Muscle of leg (tissue), 16 donors: ENCODE results near the gene IFRD1. TPM values are rescaled to one million over a fixed set of nuclear protein-coding genes. Genes with fewer than 3 reads are reported as not detected.
A peak's percentile ranks its signal among the peaks of the same experiment; 100 is the strongest.

Experiments
- DNase-seq: peaks from one replicate; pipeline ENCODE4 v3.0.0; 2013
- H3K27ac ChIP-seq: one replicate; pipeline ENCODE4 v1.5.1; 2013; ENCODE audit warnings: mild to moderate bottlenecking, low read length, control low read depth
- H3K27me3 ChIP-seq: one replicate; pipeline ENCODE4 v1.6.1; 2013; ENCODE audit warnings: low read length; ENCODE audit not compliant: control insufficient read depth, insufficient read depth
- H3K36me3 ChIP-seq: one replicate; pipeline ENCODE4 v1.6.1; 2013; ENCODE audit warnings: low read length; ENCODE audit not compliant: control insufficient read depth, insufficient read depth
- H3K4me1 ChIP-seq: one replicate; pipeline ENCODE4 v1.6.1; 2013; ENCODE audit warnings: low read length; ENCODE audit not compliant: control insufficient read depth, insufficient read depth
- H3K4me3 ChIP-seq: one replicate; pipeline ENCODE4 v1.5.1; 2013; ENCODE audit warnings: low read length, control low read depth
- H3K9me3 ChIP-seq: replicated peaks from 2 replicates; pipeline ENCODE4 v1.6.1; 2013; ENCODE audit warnings: low read depth, low read length; ENCODE audit not compliant: control insufficient read depth
- WGBS: methylation state at CpG from one replicate; pipeline ENCODE4 v1.1.5; 2013; ENCODE audit warnings: missing lambda C conversion rate; ENCODE audit not compliant: insufficient coverage; 5-methylcytosine and 5-hydroxymethylcytosine counted together
- long read RNA-seq, 11 donors: transcript quantifications; one replicate each; lab custom pipeline, GENCODE V29; 2026
- polyA plus RNA-seq, 8 donors: library from polyadenylated mRNA; unstranded; fragments of 120-200 nt; gene quantifications; one replicate each; pipeline versions ENCODE4 v1.2.1 to v1.2.3, GENCODE V29; 2013; ENCODE audit warnings: inconsistent platforms in 1 of 8, low replicate concordance in 1 of 8; ENCODE audit not compliant: insufficient read length in 8 of 8, insufficient read depth in 1 of 8
- total RNA-seq: library from RNA; stranded (reverse); fragments of 120-200 nt; gene quantifications from one replicate; pipeline ENCODE4 v1.2.4, GENCODE V29; 2013

IFRD1 gene, protein sequence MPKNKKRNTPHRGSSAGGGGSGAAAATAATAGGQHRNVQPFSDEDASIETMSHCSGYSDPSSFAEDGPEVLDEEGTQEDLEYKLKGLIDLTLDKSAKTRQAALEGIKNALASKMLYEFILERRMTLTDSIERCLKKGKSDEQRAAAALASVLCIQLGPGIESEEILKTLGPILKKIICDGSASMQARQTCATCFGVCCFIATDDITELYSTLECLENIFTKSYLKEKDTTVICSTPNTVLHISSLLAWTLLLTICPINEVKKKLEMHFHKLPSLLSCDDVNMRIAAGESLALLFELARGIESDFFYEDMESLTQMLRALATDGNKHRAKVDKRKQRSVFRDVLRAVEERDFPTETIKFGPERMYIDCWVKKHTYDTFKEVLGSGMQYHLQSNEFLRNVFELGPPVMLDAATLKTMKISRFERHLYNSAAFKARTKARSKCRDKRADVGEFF
- total RNA-seq (27.0 TPM), polyA plus RNA-seq (10 to 100 TPM; 21.2 to 28.7 (median 24.4) TPM)
- long read RNA-seq, donor 1, partial matches to known transcripts: 16 of 17 reads
- long read RNA-seq, donor 1, other reads (novel, unspliced or antisense): 0 of 17 reads
- long read RNA-seq, donor 2: 0 reads
- long read RNA-seq, donor 3, partial matches to known transcripts: 11 of 17 reads
- long read RNA-seq, donor 3, other reads (novel, unspliced or antisense): 0 of 17 reads
- long read RNA-seq, donor 4, transcript IFRD1-202 (12 exons, 2,290 nt): major isoform, 7 of 8 reads
- long read RNA-seq, donor 4, partial matches to known transcripts: 0 of 8 reads
- long read RNA-seq, donor 4, other reads (novel, unspliced or antisense): 0 of 8 reads
- long read RNA-seq, donor 5, transcript IFRD1-202 (12 exons, 2,290 nt): major isoform, 17 of 46 reads
- long read RNA-seq, donor 5, partial matches to known transcripts: 28 of 46 reads
- long read RNA-seq, donor 5, other reads (novel, unspliced or antisense): 0 of 46 reads
- long read RNA-seq, donor 6, transcript IFRD1-202 (12 exons, 2,290 nt): major isoform, 18 of 26 reads
- long read RNA-seq, donor 6, partial matches to known transcripts: 8 of 26 reads
- long read RNA-seq, donor 6, other reads (novel, unspliced or antisense): 0 of 26 reads
- long read RNA-seq, donor 7, transcript IFRD1-202 (12 exons, 2,290 nt): major isoform, 14 of 37 reads
- long read RNA-seq, donor 7, partial matches to known transcripts: 20 of 37 reads
- long read RNA-seq, donor 7, other reads (novel, unspliced or antisense): 0 of 37 reads
- long read RNA-seq, donor 8, partial matches to known transcripts: 5 of 10 reads
- long read RNA-seq, donor 8, other reads (novel, unspliced or antisense): 0 of 10 reads
- long read RNA-seq, donor 9, transcript IFRD1-202 (12 exons, 2,290 nt): major isoform, 7 of 23 reads
- long read RNA-seq, donor 9, partial matches to known transcripts: 16 of 23 reads
- long read RNA-seq, donor 9, other reads (novel, unspliced or antisense): 0 of 23 reads
- long read RNA-seq, donor 10, partial matches to known transcripts: 13 of 22 reads
- long read RNA-seq, donor 10, other reads (novel, unspliced or antisense): 5 of 22 reads
- long read RNA-seq, donor 11, transcript IFRD1-202 (12 exons, 2,290 nt): major isoform, 5 of 18 reads
- long read RNA-seq, donor 11, partial matches to known transcripts: 11 of 18 reads
- long read RNA-seq, donor 11, other reads (novel, unspliced or antisense): 0 of 18 reads

DNA sequence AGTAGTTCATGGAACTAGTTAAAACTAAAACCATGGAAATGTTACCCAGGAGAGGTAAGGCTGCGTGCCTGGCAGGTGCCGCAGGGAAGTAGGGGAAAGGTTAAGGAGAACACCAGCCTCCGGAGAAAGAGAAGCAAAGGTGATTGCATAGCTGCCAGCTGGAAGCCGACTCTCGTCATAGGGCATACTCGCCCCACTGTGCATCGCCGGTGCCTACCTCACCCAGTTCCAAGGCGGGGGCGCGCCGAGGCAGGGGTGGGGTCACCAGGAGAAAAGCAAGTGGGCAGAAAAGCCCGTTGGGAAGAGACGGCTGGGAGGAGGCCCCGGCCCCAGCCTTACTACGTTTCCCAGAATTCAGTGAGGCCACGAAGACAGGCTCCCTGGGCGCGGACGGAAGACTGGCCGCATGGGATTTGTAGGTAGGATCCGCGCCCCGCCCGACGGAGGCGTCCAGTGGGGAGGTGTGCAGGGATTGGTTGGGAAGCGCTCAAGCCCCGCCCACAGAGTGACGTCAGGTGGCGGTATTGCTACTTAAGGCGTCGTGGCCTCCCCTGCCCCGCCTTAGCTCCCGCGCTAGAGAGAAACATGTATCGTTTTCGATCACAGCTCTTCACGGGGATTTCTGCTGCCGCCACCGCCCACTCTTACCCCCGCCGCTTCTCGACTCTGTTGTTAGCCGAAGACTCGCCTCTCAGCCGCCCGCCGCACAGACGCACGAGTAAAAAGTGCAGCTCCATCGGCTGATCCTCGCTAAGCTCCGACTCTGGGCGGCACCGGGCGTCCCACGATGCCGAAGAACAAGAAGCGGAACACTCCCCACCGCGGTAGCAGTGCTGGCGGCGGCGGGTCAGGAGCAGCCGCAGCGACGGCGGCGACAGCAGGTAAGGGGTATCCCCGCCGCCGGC is at the start of gene IFRD1:
Gene IFRD1 (plus strand): TSS at position 559 of the 905 bp plus-strand sequence. CDS start 229 bp downstream, at position 788.
- Histone ChIP-seq H3K9me3 (no peaks in the 10 kb centered on the region), H3K27ac (peak within 1 kb of the TSS; percentile 99), H3K36me3 (no peaks in the 10 kb centered on the region), H3K4me1 (peaks cover 9% of the 10 kb centered on the region), H3K27me3 (no peaks in the 10 kb centered on the region), H3K4me3 (peak within 1 kb of the TSS; percentile 99)
- peak; percentile 99 for DNase-seq
- WGBS: 0% methylated on average over 71 of the region's 73 CpGs

DNA sequence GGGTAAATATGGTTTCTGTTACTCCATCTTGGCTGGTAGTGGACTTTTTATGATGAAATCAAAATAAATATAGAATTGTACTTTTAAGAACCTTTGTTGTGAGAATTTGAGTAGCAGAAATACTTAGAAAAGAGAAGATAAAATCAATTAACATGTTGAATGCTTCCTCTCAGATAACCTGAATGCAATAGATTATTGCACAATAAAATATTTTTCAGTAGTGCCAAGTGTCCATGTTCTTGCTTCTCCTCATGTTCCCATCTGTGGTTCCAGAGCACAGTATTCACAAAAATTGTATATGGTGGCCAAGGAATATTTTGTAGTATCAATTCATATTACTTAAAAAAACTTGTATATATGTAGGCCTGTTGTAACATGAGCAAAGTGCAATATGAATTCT is 45.9 kb upstream of the IFRD1 start:
- Histone ChIP-seq H3K4me1 (no peaks in the 10 kb centered on the region), H3K9me3 (no peaks in the 10 kb centered on the region), H3K36me3 (no peaks in the 10 kb centered on the region), H3K27me3 (no peaks in the 10 kb centered on the region), H3K27ac (no peak overlapping the region), H3K4me3 (no peak overlapping the region)
- DNase-seq: no peak

DNA sequence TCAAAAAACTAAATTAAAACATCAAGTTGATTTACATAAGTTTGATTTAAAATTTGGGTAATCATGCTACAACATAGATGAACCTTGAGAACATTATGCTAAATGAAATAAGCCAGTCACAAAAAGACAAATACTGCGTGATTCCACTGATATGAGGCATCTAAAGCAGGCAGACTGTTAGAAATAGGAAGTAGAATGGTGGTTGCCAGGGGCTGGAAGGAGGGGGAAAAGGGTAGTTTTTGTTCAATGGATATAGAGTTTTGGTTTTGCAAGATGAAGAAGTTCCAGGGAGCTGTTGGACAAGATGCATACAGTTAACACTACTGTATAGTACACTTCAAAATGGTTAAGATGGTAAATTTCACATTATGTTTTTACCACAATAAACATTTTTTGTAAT is 45.0 kb upstream of the IFRD1 start:
- Histone ChIP-seq H3K4me3 (no peak overlapping the region), H3K27ac (no peak overlapping the region), H3K4me1 (no peaks in the 10 kb centered on the region), H3K9me3 (no peaks in the 10 kb centered on the region), H3K27me3 (no peaks in the 10 kb centered on the region), H3K36me3 (no peaks in the 10 kb centered on the region)
- WGBS: no CpG with 5 or more reads among the region's 1 CpG
- no peak for DNase-seq

DNA sequence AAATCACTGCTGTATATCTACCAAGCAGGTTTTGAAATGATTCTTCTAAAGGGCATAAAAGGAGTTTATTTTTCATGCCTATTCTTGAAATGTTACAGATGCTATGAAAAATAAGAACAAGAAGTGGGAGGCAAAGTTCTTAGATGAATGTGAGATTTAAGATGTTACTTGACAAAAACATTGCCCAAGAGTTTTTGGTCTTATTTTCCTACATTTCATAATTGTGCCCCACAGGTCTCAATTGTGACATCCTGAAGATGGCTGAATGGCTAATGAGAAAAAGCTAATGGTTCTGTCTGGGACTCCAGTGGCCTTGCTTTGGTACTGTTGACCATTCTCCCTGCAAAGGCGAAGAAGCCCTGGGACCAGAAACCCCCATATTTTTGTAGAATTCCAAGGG is 43.0 kb upstream of the IFRD1 start:
- Histone ChIP-seq H3K9me3 (no peaks in the 10 kb centered on the region), H3K36me3 (no peaks in the 10 kb centered on the region), H3K27ac (no peak overlapping the region), H3K27me3 (no peaks in the 10 kb centered on the region), H3K4me1 (no peaks in the 10 kb centered on the region), H3K4me3 (no peak overlapping the region)
- no CpG with 5 or more reads among the region's 1 CpG for WGBS
- DNase-seq: no peak

DNA sequence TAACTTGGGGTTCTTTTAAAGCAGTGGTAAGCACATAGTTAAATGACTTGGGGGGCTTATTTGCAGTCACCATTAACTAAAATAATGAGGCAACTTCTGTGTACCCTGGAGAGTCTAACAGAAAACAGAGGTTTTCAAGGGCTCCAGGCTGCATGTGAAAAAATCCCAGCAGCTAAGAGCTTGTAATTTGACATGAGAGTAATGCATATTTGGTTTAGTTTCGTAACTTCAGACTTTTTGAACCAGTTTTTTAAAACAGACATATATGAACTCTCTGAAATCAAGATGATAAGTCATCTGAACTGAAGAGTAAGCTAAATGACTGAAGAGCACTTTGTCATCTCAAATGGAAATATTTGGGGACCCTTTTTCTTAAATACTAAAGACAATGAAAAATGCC is 40.2 kb upstream of the IFRD1 start:
- no peak overlapping the region for H3K4me3 ChIP-seq
- no peak overlapping the region for H3K27ac ChIP-seq
- no CpG with 5 or more reads among the region's 1 CpG for WGBS

DNA sequence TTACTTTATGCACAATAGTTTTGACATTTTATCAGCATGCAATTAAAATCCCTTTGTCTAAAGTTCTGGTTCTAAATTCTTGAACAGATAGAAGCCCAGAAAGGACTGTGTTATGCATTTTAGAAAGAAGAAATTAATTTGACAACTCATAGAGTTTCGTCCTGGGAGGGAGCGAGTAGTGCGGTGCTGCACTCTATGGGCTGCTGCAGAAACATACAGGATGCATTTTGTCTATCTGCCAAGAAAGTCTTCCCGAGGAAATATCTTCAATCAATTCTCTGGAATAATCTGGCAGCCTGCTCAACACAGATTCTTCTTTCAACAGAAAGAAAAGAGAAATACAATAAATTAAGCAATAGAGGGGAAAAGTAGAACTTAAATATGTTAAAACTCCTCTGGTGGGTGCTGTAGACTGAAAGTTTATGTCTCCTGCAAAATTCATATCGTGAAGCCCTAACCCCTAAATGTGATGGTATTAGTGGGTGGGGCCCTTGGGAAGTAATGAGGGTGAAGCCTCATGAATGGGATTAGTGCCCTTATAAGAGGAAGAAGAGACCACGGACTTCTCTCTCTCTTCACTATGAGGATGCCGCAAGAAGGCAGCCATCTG is 39.0 kb upstream of the IFRD1 start:
- DNase-seq: peak; percentile 77
- Histone ChIP-seq H3K36me3 (no peaks in the 10 kb centered on the region), H3K4me3 (no peak overlapping the region), H3K27ac (no peak overlapping the region), H3K27me3 (no peaks in the 10 kb centered on the region), H3K9me3 (no peaks in the 10 kb centered on the region), H3K4me1 (no peaks in the 10 kb centered on the region)
- WGBS: no CpG with 5 or more reads among the region's 7 CpGs

More for the DNA sequence above, 40.2 kb upstream of the IFRD1 start:
- Histone ChIP-seq H3K4me1 (no peaks in the 10 kb centered on the region), H3K27me3 (no peaks in the 10 kb centered on the region), H3K9me3 (no peaks in the 10 kb centered on the region), H3K36me3 (no peaks in the 10 kb centered on the region)
- DNase-seq: no peak

DNA sequence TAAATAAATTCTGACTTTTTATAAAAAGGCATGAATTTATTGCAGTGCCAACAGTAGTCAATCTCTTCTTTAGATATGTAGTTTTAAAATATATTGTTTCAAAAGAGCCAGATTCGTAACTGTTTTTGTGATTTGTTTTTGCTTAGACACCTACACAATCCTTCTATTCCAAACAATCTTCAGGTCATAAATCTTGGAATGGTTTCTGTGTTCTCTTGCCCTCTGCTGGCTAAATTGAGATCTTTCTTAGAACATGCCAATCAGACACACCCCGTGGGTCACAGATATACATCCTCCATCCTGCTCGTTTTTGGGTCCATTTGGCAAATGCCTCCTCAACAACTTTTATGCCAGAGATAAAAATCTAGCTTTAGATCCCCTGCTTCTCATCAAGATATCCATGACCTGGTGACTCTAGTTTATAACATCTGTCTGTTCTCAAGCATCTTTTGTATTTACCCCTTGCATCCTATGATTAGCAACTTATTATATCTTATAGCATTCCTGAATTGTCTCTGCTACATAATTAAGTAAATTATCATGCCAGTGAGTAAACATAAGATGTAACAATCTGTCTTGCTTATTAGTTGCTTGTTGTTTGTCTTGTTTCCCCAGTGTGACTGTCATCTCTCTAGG is 35.3 kb upstream of the IFRD1 start:
- 0% methylated on average over 1 of the region's 3 CpGs for WGBS
- no peaks in the 10 kb centered on the region for H3K27me3 ChIP-seq
- peak; percentile 30 for DNase-seq

DNA sequence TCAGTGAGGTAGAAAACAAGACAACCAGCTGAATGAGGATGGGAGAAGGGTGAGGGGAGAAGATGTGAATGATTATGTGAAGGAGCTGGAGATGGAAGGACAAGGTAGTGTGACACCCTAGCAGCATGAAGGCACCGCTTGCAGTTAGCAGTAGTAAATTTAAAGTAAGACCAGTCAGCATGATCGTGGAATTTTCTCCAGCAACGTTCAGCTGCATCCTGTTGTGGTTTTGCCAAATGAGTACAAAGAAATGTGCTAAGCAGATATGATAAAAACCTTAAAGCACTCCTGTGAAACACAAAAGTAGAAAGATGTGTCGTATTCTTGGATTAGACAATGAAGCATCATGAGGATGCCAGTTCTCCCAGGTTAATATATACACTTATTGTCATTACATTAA is 34.1 kb upstream of the IFRD1 start:
- DNase-seq: peak; percentile 33
- Histone ChIP-seq H3K36me3 (no peaks in the 10 kb centered on the region), H3K4me3 (no peak overlapping the region), H3K9me3 (peaks cover 2% of the 10 kb centered on the region), H3K4me1 (no peaks in the 10 kb centered on the region), H3K27me3 (no peaks in the 10 kb centered on the region), H3K27ac (no peak overlapping the region)
- WGBS: 21% methylated on average over 3 of the region's 4 CpGs

More for the DNA sequence above, 35.3 kb upstream of the IFRD1 start:
- H3K9me3 ChIP-seq: peaks cover 2% of the 10 kb centered on the region
- no peaks in the 10 kb centered on the region for H3K4me1 ChIP-seq
- H3K36me3 ChIP-seq: no peaks in the 10 kb centered on the region
- no peak overlapping the region for H3K27ac ChIP-seq
- no peak overlapping the region for H3K4me3 ChIP-seq
